ENCODE data around the gene TMF1.

Gene TMF1

GRCh38 chr3:68985146-68985790 lies 66.9 kb downstream of the TMF1 start:
- 0 out of 3 replicates have a peak, but pooled peaks have one; percentile 24 for ATAC-seq
- TF ChIP-seq ESRRG (CRISPR knock-in tag; IDR thresholded peaks at IDR 0.05) = no peak
- TF ChIP-seq, protein P1, sequence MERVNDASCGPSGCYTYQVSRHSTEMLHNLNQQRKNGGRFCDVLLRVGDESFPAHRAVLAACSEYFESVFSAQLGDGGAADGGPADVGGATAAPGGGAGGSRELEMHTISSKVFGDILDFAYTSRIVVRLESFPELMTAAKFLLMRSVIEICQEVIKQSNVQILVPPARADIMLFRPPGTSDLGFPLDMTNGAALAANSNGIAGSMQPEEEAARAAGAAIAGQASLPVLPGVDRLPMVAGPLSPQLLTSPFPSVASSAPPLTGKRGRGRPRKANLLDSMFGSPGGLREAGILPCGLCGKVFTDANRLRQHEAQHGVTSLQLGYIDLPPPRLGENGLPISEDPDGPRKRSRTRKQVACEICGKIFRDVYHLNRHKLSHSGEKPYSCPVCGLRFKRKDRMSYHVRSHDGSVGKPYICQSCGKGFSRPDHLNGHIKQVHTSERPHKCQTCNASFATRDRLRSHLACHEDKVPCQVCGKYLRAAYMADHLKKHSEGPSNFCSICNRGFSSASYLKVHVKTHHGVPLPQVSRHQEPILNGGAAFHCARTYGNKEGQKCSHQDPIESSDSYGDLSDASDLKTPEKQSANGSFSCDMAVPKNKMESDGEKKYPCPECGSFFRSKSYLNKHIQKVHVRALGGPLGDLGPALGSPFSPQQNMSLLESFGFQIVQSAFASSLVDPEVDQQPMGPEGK (CRISPR knock-in tag; IDR thresholded peaks at IDR 0.05; ENCODE audit: borderline replicate concordance) = no peak

DNA sequence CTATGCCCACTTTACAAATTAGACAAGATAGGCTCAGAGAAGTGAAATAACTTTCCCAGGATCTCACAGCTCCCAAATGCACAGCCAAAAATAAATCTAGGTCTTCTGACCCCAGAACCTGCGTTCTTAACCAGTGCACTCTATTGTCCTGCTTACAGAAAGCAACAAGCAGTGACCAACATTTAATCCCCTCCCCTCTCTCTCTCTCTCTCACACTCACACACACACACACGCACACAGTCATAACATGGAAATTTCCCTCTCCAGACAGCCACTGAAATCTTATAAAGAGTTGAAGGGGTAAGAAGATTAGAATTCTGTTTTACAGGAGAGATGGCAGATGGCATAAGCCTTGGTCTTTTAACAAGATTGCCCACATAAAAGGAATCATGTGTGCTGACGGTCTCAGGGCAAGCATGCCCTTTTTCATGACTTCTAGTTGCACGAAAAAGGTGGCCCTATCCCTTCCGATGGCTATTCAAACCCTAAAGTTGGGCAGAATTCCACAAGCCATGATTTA lies 68.1 kb downstream of the TMF1 start:
- no peak for ATAC-seq
- TF ChIP-seq BACH2 (CRISPR knock-in tag; IDR thresholded peaks at IDR 0.05; ENCODE audit: borderline replicate concordance) (no peak), ZNF565 (CRISPR knock-in tag; conservative IDR thresholded peaks at IDR 0.05; ENCODE audit: low read depth) (no peak), ZC3H10 (CRISPR knock-in tag; IDR thresholded peaks at IDR 0.05) (no peak), OSR1 (CRISPR knock-in tag; IDR thresholded peaks at IDR 0.05) (no peak)

DNA sequence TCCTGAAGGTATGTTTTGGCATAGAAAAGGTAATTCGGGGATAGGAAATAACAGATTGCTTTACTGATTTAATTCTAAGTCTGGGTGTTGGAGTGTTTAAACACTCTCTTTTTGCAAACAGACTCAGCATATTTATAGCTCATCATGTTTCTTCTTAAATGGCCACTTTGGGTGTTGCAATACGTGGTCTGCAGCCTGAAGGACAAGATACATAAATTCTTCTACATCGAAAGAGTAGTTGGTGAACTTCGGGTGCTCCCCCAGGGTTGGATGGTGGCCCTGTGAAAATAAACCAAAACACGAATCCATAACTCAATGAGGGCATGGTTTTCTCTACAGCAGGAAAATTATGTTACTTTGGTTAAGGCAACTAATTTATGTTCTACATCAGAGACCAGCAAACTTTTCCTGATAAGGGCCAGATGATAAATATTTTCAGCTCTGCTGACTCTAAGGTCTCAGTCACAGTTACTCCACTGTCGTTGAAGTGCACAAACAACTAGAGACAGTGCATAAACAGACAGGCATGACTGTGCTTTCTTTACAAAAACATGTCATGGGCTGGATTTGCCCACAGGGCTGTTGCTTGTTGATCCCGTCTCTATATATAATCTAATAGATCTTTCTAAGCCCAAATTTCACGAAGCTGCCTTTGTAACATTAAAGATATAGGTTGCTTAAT lies 74.5 kb downstream of the TMF1 start:
- no peak for ATAC-seq
- no peak for TF ChIP-seq CSDC2 (CRISPR knock-in tag; IDR thresholded peaks at IDR 0.05)
- TF ChIP-seq TOX (CRISPR knock-in tag; IDR thresholded peaks at IDR 0.05; ENCODE audit: borderline replicate concordance) = no peak
- TF ChIP-seq ZNF70 (CRISPR knock-in tag; IDR thresholded peaks at IDR 0.05) = no peak
- no peak for TF ChIP-seq BACH2 (CRISPR knock-in tag; IDR thresholded peaks at IDR 0.05; ENCODE audit: borderline replicate concordance)
- TF ChIP-seq ZFP3 (CRISPR knock-in tag; IDR thresholded peaks at IDR 0.05) = no peak
- TF ChIP-seq, protein P2, sequence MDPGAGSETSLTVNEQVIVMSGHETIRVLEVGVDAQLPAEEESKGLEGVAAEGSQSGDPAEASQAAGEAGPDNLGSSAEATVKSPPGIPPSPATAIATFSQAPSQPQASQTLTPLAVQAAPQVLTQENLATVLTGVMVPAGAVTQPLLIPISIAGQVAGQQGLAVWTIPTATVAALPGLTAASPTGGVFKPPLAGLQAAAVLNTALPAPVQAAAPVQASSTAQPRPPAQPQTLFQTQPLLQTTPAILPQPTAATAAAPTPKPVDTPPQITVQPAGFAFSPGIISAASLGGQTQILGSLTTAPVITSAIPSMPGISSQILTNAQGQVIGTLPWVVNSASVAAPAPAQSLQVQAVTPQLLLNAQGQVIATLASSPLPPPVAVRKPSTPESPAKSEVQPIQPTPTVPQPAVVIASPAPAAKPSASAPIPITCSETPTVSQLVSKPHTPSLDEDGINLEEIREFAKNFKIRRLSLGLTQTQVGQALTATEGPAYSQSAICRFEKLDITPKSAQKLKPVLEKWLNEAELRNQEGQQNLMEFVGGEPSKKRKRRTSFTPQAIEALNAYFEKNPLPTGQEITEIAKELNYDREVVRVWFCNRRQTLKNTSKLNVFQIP (CRISPR knock-in tag; IDR thresholded peaks at IDR 0.05; ENCODE audit: borderline replicate concordance, low read depth) = no peak
- TF ChIP-seq, protein P1 (CRISPR knock-in tag; IDR thresholded peaks at IDR 0.05; ENCODE audit: borderline replicate concordance) = no peak
- no peak for TF ChIP-seq PPARA (CRISPR knock-in tag; IDR thresholded peaks at IDR 0.05; ENCODE audit: borderline replicate concordance)
- TF ChIP-seq ARNTL (CRISPR knock-in tag; IDR thresholded peaks at IDR 0.05; ENCODE audit: borderline replicate concordance, low read depth) = no peak
- no peak for TF ChIP-seq TSHZ2 (CRISPR knock-in tag; IDR thresholded peaks at IDR 0.05)
- no peak for TF ChIP-seq RARB (CRISPR knock-in tag; IDR thresholded peaks at IDR 0.05)
- TF ChIP-seq GLIS3 (CRISPR knock-in tag; IDR thresholded peaks at IDR 0.05) = no peak

DNA sequence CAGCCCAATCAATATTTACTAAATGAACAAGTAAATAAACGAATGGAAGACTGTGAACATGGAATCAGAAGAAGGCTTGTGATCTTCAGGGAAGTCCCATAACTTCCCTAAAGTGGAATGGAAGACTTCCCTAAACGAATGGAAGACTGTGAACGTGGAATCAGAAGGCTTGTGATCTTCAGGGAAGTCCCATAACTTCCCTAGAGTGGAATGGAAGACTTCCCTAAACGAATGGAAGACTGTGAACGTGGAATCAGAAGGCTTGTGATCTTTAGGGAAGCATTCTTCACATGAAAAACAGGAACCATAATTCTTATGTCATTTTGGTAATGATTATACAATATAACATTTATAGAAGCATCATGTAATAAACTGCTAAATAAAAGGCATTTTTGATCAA lies 77.4 kb downstream of the TMF1 start:
- ATAC-seq = no peak
- TF ChIP-seq CSDC2 (CRISPR knock-in tag; IDR thresholded peaks at IDR 0.05) = no peak
- no peak for TF ChIP-seq ZFP3 (CRISPR knock-in tag; IDR thresholded peaks at IDR 0.05)
- TF ChIP-seq ESRRG (CRISPR knock-in tag; IDR thresholded peaks at IDR 0.05) = no peak
- TF ChIP-seq SNAI2 (CRISPR knock-in tag; IDR thresholded peaks at IDR 0.05) = no peak
- no peak for TF ChIP-seq GLIS3 (CRISPR knock-in tag; IDR thresholded peaks at IDR 0.05)
- TF ChIP-seq ISL1 (CRISPR knock-in tag; IDR thresholded peaks at IDR 0.05) = no peak
- no peak for TF ChIP-seq ZNF565 (CRISPR knock-in tag; conservative IDR thresholded peaks at IDR 0.05; ENCODE audit: low read depth)
- TF ChIP-seq, protein P3, sequence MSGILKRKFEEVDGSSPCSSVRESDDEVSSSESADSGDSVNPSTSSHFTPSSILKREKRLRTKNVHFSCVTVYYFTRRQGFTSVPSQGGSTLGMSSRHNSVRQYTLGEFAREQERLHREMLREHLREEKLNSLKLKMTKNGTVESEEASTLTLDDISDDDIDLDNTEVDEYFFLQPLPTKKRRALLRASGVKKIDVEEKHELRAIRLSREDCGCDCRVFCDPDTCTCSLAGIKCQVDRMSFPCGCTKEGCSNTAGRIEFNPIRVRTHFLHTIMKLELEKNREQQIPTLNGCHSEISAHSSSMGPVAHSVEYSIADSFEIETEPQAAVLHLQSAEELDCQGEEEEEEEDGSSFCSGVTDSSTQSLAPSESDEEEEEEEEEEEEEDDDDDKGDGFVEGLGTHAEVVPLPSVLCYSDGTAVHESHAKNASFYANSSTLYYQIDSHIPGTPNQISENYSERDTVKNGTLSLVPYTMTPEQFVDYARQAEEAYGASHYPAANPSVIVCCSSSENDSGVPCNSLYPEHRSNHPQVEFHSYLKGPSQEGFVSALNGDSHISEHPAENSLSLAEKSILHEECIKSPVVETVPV (CRISPR knock-in tag; IDR thresholded peaks at IDR 0.05) = no peak
- no peak for TF ChIP-seq TCF4 (CRISPR knock-in tag; IDR thresholded peaks at IDR 0.05; ENCODE audit: borderline replicate concordance)
- TF ChIP-seq, protein P4, sequence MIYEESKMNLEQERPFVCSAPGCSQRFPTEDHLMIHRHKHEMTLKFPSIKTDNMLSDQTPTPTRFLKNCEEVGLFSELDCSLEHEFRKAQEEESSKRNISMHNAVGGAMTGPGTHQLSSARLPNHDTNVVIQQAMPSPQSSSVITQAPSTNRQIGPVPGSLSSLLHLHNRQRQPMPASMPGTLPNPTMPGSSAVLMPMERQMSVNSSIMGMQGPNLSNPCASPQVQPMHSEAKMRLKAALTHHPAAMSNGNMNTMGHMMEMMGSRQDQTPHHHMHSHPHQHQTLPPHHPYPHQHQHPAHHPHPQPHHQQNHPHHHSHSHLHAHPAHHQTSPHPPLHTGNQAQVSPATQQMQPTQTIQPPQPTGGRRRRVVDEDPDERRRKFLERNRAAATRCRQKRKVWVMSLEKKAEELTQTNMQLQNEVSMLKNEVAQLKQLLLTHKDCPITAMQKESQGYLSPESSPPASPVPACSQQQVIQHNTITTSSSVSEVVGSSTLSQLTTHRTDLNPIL (CRISPR knock-in tag; IDR thresholded peaks at IDR 0.05; ENCODE audit: low read depth) = no peak
- TF ChIP-seq, protein P2 (CRISPR knock-in tag; IDR thresholded peaks at IDR 0.05; ENCODE audit: borderline replicate concordance, low read depth) = no peak
- TF ChIP-seq ZFP30 (CRISPR knock-in tag; IDR thresholded peaks at IDR 0.05) = no peak
- TF ChIP-seq ZC3H10 (CRISPR knock-in tag; IDR thresholded peaks at IDR 0.05) = no peak
- TF ChIP-seq ZNF70 (CRISPR knock-in tag; IDR thresholded peaks at IDR 0.05) = no peak

Data from SK-N-SH treated with all-trans-retinoic acid at 6 μM for 48 hours (cell line).